ENCODE results near the gene ROR2.

DNA sequence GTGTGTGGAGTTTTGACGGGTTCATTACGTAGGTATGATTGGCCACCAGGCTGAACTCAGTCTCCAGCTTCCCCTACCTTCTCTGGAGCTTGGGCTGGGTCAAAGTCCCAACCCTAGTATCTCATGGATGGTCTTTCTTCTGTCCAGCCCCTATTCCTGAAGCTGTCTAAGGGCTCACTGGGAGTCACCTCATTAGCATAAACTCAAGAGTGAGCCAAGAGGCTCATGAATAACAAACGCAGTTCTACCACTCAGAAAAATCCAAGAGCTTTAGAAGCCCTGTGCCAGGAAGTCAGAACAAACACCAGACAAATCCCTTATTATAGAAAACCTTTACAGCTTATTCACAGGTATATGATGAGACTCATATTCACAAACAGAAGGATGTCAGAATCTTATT is 346.1 kb downstream of the ROR2 start:
- TF ChIP-seq, protein P1, sequence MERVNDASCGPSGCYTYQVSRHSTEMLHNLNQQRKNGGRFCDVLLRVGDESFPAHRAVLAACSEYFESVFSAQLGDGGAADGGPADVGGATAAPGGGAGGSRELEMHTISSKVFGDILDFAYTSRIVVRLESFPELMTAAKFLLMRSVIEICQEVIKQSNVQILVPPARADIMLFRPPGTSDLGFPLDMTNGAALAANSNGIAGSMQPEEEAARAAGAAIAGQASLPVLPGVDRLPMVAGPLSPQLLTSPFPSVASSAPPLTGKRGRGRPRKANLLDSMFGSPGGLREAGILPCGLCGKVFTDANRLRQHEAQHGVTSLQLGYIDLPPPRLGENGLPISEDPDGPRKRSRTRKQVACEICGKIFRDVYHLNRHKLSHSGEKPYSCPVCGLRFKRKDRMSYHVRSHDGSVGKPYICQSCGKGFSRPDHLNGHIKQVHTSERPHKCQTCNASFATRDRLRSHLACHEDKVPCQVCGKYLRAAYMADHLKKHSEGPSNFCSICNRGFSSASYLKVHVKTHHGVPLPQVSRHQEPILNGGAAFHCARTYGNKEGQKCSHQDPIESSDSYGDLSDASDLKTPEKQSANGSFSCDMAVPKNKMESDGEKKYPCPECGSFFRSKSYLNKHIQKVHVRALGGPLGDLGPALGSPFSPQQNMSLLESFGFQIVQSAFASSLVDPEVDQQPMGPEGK (CRISPR knock-in tag; IDR thresholded peaks at IDR 0.05; ENCODE audit: borderline replicate concordance): no peak
- TF ChIP-seq ZFP30 (CRISPR knock-in tag; IDR thresholded peaks at IDR 0.05) (no peak), CSDC2 (CRISPR knock-in tag; IDR thresholded peaks at IDR 0.05) (no peak), RARB (CRISPR knock-in tag; IDR thresholded peaks at IDR 0.05) (no peak), BACH2 (CRISPR knock-in tag; IDR thresholded peaks at IDR 0.05; ENCODE audit: borderline replicate concordance) (no peak)
- TF ChIP-seq, protein P2, sequence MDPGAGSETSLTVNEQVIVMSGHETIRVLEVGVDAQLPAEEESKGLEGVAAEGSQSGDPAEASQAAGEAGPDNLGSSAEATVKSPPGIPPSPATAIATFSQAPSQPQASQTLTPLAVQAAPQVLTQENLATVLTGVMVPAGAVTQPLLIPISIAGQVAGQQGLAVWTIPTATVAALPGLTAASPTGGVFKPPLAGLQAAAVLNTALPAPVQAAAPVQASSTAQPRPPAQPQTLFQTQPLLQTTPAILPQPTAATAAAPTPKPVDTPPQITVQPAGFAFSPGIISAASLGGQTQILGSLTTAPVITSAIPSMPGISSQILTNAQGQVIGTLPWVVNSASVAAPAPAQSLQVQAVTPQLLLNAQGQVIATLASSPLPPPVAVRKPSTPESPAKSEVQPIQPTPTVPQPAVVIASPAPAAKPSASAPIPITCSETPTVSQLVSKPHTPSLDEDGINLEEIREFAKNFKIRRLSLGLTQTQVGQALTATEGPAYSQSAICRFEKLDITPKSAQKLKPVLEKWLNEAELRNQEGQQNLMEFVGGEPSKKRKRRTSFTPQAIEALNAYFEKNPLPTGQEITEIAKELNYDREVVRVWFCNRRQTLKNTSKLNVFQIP (CRISPR knock-in tag; IDR thresholded peaks at IDR 0.05; ENCODE audit: borderline replicate concordance, low read depth): no peak

Measured in SK-N-SH treated with all-trans-retinoic acid at 6 μM for 48 hours (cell line).